Activated CD8-positive, alpha-beta T cell treated with anti-CD3 and anti-CD28 coated beads for 36 hours (primary cell): ENCODE measurements around the gene DENND2D. TPM values are rescaled to one million over a fixed set of nuclear protein-coding genes. Genes with fewer than 3 reads are reported as not detected.
A peak's percentile ranks its signal among the peaks of the same experiment; 100 is the strongest.

Experiments used
- ATAC-seq: fragments of 200-7000 bp; cut with Tn5 transposase; one replicate; pipeline ENCODE4 v1.10.0; 2021; ENCODE audit warnings: mild to moderate bottlenecking, moderate library complexity
- CTCF ChIA-PET: fragments of 350-600 bp; sonication (Branson Sonifier 250); formaldehyde crosslinking; loops from one replicate; lab custom pipeline; 2021; ENCODE audit warnings: antibody characterized with exemption; lab: Charles Lee
- POLR2A ChIA-PET: fragments of 350-600 bp; sonication (Branson Sonifier 250); formaldehyde crosslinking; loops from one replicate; lab custom pipeline; 2021; ENCODE audit warnings: antibody characterized with exemption; lab: Charles Lee
- DNase-seq: peaks from one replicate; pipeline ENCODE4 v3.0.0-alpha.2; 2020
- H3K27ac Mint-ChIP-seq: one replicate; pipeline ENCODE4 v1.8.0; 2021; ENCODE audit warnings: mild to moderate bottlenecking, mixed read lengths
- H3K27me3 Mint-ChIP-seq: one replicate; pipeline ENCODE4 v1.8.0; 2021; ENCODE audit warnings: mixed read lengths
- H3K36me3 Mint-ChIP-seq: one replicate; pipeline ENCODE4 v1.8.0; 2021; ENCODE audit warnings: low read depth, mixed read lengths
- H3K4me1 Mint-ChIP-seq: one replicate; pipeline ENCODE4 v1.8.0; 2021; ENCODE audit warnings: low read depth, mixed read lengths
- H3K4me3 Mint-ChIP-seq: one replicate; pipeline ENCODE4 v1.8.0; 2021; ENCODE audit warnings: mild to moderate bottlenecking, moderate library complexity, mixed read lengths
- H3K9me3 Mint-ChIP-seq: one replicate; pipeline ENCODE4 v1.8.0; 2021; ENCODE audit warnings: mixed read lengths
- CTCF ChIP-seq: fragments of 200-600 bp; IDR thresholded peaks from one replicate; pipeline ENCODE4 v1.8.0; 2022; ENCODE audit warnings: antibody characterized with exemption, mild to moderate bottlenecking
- intact Hi-C: fragments of 100-400 bp; cut with micrococcal nuclease; formaldehyde crosslinking; loops from one replicate; pipeline ENCODE4 v1.10.0; 2022
- total RNA-seq, 2 experiments: library from RNA; stranded (reverse); gene quantifications; one replicate each; pipeline ENCODE4 v1.2.3, GENCODE V29; 2021

DENND2D gene
- total RNA-seq, 2 experiments from 2014 or later = 201 to 208 TPM

GRCh38 chr1:111234258-111234657, 33.8 kb upstream of the DENND2D start:
- no peak for DNase-seq
- no peak for ATAC-seq
- Mint-ChIP-seq H3K27ac (no peak overlapping the region), H3K4me1 (peaks cover 25% of the 10 kb centered on the region), H3K27me3 (no peaks in the 10 kb centered on the region), H3K36me3 (peaks cover 13% of the 10 kb centered on the region), H3K4me3 (no peak overlapping the region), H3K9me3 (peaks cover 2% of the 10 kb centered on the region)
- TF ChIP-seq CTCF = no peak
- intact Hi-C loops = no loop called here
- ChIA-PET CTCF (no interaction called here), POLR2A (no interaction called here)

DNA sequence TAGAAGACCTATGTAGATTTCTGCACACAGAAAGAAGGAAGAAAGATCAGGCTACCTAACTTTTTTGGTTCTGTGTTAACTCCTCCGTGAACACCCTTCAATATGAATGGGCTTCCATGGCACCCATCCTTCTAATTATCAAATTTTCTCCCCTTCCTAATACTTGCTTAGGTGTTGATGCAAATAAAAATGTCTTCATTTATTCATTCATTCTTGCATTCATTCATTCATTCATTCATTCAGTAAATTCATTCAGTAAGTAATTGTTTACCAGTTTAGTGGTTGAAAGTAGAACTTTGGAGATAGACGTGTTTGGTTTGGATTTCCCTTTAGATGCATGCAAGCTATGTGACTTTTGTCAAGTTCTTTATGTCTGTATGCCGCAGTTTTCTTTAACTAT, 31.7 kb upstream of the DENND2D start:
- POLR2A ChIA-PET = interaction anchor here (0.6 to 1.6 kb wide), 3 partner anchors 12 to 93 kb away, joined by 3 to 4 read pairs (median 3); partner anchors contain the start of gene DRAM2
- CTCF ChIA-PET = interaction anchor here (1.1 to 1.6 kb wide), 2 partner anchors 39 to 168 kb away, joined by 3 to 5 read pairs; no protein-coding TSS in a partner anchor
- H3K4me3 Mint-ChIP-seq = no peak overlapping the region
- no peak for TF ChIP-seq CTCF
- DNase-seq = no peak
- peaks cover 2% of the 10 kb centered on the region for H3K9me3 Mint-ChIP-seq
- H3K4me1 Mint-ChIP-seq = peaks cover 43% of the 10 kb centered on the region
- intact Hi-C loops = no loop called here
- H3K27me3 Mint-ChIP-seq = no peaks in the 10 kb centered on the region
- ATAC-seq = no peak
- peaks cover 10% of the 10 kb centered on the region for H3K36me3 Mint-ChIP-seq
- no peak overlapping the region for H3K27ac Mint-ChIP-seq

DNA sequence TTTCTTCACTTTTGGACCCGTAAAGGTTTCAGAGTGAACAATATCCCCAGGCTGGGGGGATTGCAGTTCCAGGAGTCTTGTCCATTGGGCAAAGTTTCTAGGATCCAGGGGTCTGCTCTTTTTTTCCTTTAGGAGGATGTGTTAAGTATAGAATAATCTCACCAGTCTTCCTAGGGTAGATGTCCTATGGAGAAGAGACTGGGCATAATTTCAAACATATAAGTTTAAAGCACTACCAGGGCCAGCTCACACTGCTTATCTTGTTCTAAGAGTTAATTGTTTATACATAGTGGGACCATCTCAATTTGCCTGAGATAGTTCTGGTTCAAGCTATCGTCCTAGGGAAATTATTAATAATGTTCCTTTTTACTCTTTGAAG, 28.3 kb upstream of the DENND2D start:
- no peak for DNase-seq
- H3K27ac Mint-ChIP-seq = no peak overlapping the region
- ATAC-seq = no peak
- POLR2A ChIA-PET = interaction anchor here (0.7 to 1.6 kb wide), 3 partner anchors 14 to 277 kb away, joined by 4 to 7 read pairs (median 6); no protein-coding TSS in a partner anchor
- TF ChIP-seq CTCF = no peak
- CTCF ChIA-PET = interaction anchor here (0.9 to 10.3 kb wide), 3 partner anchors 9 to 171 kb away, joined by 3 to 109 read pairs (median 4); no protein-coding TSS in a partner anchor
- H3K36me3 Mint-ChIP-seq = peaks cover 7% of the 10 kb centered on the region
- H3K9me3 Mint-ChIP-seq = peaks cover 2% of the 10 kb centered on the region
- H3K4me3 Mint-ChIP-seq = no peak overlapping the region
- H3K27me3 Mint-ChIP-seq = no peaks in the 10 kb centered on the region
- intact Hi-C loops = loop anchor here (5.0 kb wide), 1 partner anchor 36 kb away; no protein-coding TSS in a partner anchor
- peaks cover 67% of the 10 kb centered on the region for H3K4me1 Mint-ChIP-seq

GRCh38 chr1:111227851-111228747, 27.7 kb upstream of the DENND2D start:
- H3K27me3 Mint-ChIP-seq = no peaks in the 10 kb centered on the region
- ATAC-seq (peak; percentile 57), DNase-seq (peak; percentile 21)
- no peak overlapping the region for H3K4me3 Mint-ChIP-seq
- intact Hi-C loops = loop anchor here (5.0 kb wide), 1 partner anchor 36 kb away; no protein-coding TSS in a partner anchor
- H3K4me1 Mint-ChIP-seq = peaks cover 73% of the 10 kb centered on the region
- peaks cover 2% of the 10 kb centered on the region for H3K9me3 Mint-ChIP-seq
- peaks cover 7% of the 10 kb centered on the region for H3K36me3 Mint-ChIP-seq
- CTCF ChIA-PET = interaction anchor here (0.9 to 10.3 kb wide), 4 partner anchors 9 to 172 kb away, joined by 4 to 109 read pairs (median 41); no protein-coding TSS in a partner anchor
- TF ChIP-seq CTCF = no peak
- H3K27ac Mint-ChIP-seq = peak overlapping the region; percentile 47
- POLR2A ChIA-PET = interaction anchor here (0.8 to 1.6 kb wide), 4 partner anchors 13 to 38 kb away, joined by 3 to 7 read pairs (median 5); no protein-coding TSS in a partner anchor
